ENCODE measurements around the gene RNASE13.

The RNASE13 gene

GRCh38 chr14:20989787-20990600 lies 44.6 kb downstream of the RNASE13 start, which contains the start of gene METTL17 (continued):
- TF ChIP-seq REST (tag by site-specific recombination; IDR thresholded peaks at IDR 0.05) = no peak
- TF ChIP-seq ZNF239 (tag by site-specific recombination; IDR thresholded peaks at IDR 0.05) = no peak
- TF ChIP-seq ZNF175 (tag by site-specific recombination; IDR thresholded peaks at IDR 0.05) = no peak
- no peak for TF ChIP-seq ZNF19 (tag by site-specific recombination; IDR thresholded peaks at IDR 0.05; ENCODE audit: low read depth)
- no peak for TF ChIP-seq ZNF48 (tag by site-specific recombination; IDR thresholded peaks at IDR 0.05)
- TF ChIP-seq ZBTB20 (tag by site-specific recombination; IDR thresholded peaks at IDR 0.05) = no peak; the same call in 1 of the 2 replicates
- no peak for TF ChIP-seq ZSCAN5A (tag by site-specific recombination; IDR thresholded peaks at IDR 0.05)
- no peak for TF ChIP-seq SCRT1 (tag by site-specific recombination; IDR thresholded peaks at IDR 0.05; ENCODE audit: borderline replicate concordance)
- TF ChIP-seq ZNF214 (tag by site-specific recombination; IDR thresholded peaks at IDR 0.05; ENCODE audit: borderline replicate concordance) = no peak
- no peak for TF ChIP-seq ZFP3 (tag by site-specific recombination; IDR thresholded peaks at IDR 0.05; ENCODE audit: low read depth)
- no peak for TF ChIP-seq ZNF776 (tag by site-specific recombination; IDR thresholded peaks at IDR 0.05; ENCODE audit: borderline replicate concordance)
- TF ChIP-seq ZNF610 (tag by site-specific recombination; IDR thresholded peaks at IDR 0.05; ENCODE audit: borderline replicate concordance) = no peak
- TF ChIP-seq MYNN (tag by site-specific recombination; IDR thresholded peaks at IDR 0.05; ENCODE audit: borderline replicate concordance) = no peak
- peak; percentile 13; the same call in 1 of the 2 replicates for TF ChIP-seq ZSCAN30 (tag by site-specific recombination; IDR thresholded peaks at IDR 0.05)
- TF ChIP-seq ZXDB (tag by site-specific recombination; IDR thresholded peaks at IDR 0.05) = peak; percentile 88
- no peak; the same call in 1 of the 2 replicates for TF ChIP-seq ZNF623 (tag by site-specific recombination; IDR thresholded peaks at IDR 0.05)
- TF ChIP-seq ZNF629 (tag by site-specific recombination; IDR thresholded peaks at IDR 0.05) = peak; percentile 72
- TF ChIP-seq ZNF398 (tag by site-specific recombination; IDR thresholded peaks at IDR 0.05) = no peak
- TF ChIP-seq MEIS1 (CRISPR knock-in tag; IDR thresholded peaks at IDR 0.05; ENCODE audit: borderline replicate concordance) = no peak
- TF ChIP-seq ZNF785 (tag by site-specific recombination; IDR thresholded peaks at IDR 0.05) = no peak
- peak; percentile 42; the same call in 1 of the 2 replicates for TF ChIP-seq SP7 (tag by site-specific recombination; IDR thresholded peaks at IDR 0.05)
- TF ChIP-seq ZNF580 (tag by site-specific recombination; IDR thresholded peaks at IDR 0.05) = peak; percentile 77; the same call in 1 of the 2 replicates
- TF ChIP-seq ZNF184 (tag by site-specific recombination; IDR thresholded peaks at IDR 0.05) = no peak
- TF ChIP-seq ZNF366 (tag by site-specific recombination; conservative IDR thresholded peaks at IDR 0.05) = no peak
- TF ChIP-seq ZNF768 (tag by site-specific recombination; IDR thresholded peaks at IDR 0.05) = no peak
- TF ChIP-seq ZNF548 (tag by site-specific recombination; IDR thresholded peaks at IDR 0.05) = no peak
- peak; percentile 26; the same call in 1 of the 2 replicates for TF ChIP-seq WT1 (tag by site-specific recombination; IDR thresholded peaks at IDR 0.05)
- TF ChIP-seq ZNF248 (tag by site-specific recombination; IDR thresholded peaks at IDR 0.05) = no peak
- TF ChIP-seq ZBTB49 (tag by site-specific recombination; IDR thresholded peaks at IDR 0.05; ENCODE audit: low read depth) = no peak
- no peak for TF ChIP-seq ZNF174 (tag by site-specific recombination; IDR thresholded peaks at IDR 0.05)

Data from HEK293 (cell line).